CD4-positive, alpha-beta T cell treated with Interleukin-2 at 100 ng/mL for 4 hours (primary cell): ENCODE results near the gene GOLGA6L26.
"Not testable (repeated sequence)": the region's sequence is repeated elsewhere in the genome, so short reads cannot be mapped to it uniquely, and the experiment has no call there.

ENCODE experiments used
- DNase-seq: peaks from one replicate; pipeline ENCODE4 v3.0.0-alpha.2; 2020; ENCODE audit warnings: low spot score

GOLGA6L26 gene

DNA sequence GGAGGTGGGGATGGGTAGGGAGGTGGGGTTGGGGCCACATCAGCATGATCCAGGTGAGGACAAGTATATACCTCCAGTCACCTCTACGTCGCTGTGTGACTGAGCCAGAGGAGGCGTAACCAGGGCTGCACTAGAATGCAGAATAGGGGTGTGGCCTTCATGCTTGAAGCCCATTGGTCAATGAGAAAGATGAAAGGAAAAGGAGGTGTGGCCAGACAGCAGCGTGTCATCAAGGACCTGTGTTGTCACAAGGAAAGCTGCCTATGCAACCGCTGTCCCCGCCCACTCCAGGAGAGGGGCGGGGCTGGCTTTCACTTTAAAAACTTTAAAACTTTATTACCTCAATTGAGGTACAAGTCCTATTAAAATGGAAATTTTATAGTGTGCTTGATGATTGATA lies at the start of gene GOLGA6L26:
TSS of gene GOLGA6L26 (minus strand) at position 101 of the 400 bp plus-strand sequence. CDS start at position 40, 61 bp downstream.
- DNase-seq, result not testable (repeated sequence)

GRCh38 chr15:23381192-23381591 lies 47.2 kb upstream of the GOLGA6L26 start:
- not testable (repeated sequence) for DNase-seq

DNA sequence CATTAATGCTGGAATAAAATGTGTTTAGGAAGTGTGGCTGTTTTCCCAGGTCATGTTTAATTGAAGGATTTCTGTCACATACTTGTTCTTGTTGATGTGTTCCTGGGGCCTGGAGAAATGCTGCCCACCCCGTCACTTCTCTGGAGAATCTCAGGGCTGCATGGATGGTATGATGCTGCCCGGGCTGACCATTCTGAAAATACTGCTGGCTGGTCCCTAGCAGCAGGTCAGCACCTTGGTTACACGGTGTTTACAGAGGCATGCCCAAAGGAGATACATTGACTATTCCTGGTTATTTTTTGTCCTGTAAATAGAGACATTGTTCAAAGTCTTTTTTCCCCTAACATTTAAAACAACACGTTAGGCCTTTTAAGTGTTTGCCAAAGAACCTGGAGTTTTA lies 46.7 kb upstream of the GOLGA6L26 start:
- not testable (repeated sequence) for DNase-seq

DNA sequence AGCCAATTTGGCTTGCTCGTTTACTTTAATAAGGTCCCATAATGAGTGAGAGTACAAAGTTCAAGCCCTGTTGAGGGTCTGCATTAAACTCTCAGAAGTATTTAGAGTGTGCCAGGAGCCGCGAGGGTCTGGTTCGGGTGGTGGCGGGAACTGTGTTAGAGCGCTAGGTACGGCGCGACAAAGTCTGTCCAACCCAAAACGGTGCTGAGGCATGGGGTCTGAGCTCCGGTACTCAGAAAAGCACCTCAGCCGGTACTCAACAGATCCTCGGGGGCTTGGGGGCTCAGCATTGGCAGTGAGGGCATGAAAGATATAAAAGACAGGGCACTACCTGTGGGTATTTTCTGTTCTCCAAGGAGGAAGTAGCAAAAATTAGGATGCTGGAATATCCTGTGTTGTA lies 45.0 kb upstream of the GOLGA6L26 start:
- DNase-seq, result not testable (repeated sequence)

GRCh38 chr15:23374226-23374625 lies 40.2 kb upstream of the GOLGA6L26 start:
- DNase-seq, result not testable (repeated sequence)

DNA sequence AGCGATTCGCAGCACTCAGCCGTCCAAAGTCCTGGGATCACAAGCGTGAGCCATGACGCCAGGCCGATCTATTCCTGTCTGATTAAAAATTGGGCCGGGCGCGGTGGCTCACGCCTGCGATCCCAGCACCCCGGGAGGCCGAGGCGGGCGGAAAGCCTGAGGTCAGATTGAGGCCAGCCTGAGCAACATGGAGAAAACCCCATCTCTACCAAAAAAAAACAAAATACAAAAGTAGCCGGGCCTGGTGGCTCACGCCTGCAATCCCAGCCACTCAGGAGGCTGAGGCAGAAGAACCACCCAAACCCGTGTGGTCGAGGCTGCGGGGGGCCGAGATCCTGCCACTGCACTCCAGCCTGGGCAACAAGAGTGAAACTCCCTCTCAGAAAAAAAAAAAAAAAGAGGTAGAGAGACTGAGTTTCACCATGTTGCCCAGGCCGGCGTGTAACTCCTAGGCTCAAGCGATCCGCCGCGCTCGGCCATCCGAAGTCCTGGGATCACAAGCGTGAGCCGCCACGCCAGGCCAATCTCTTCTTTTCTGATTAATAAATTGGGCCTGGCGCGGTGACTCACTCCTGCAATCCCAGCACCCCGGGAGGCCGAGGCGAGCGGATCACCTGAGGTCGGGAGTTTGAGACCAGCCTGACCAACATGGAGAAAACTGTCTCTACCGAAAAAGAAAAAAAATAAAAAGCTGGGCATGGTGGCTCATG lies 39.0 kb upstream of the GOLGA6L26 start:
- not testable (repeated sequence) for DNase-seq

DNA sequence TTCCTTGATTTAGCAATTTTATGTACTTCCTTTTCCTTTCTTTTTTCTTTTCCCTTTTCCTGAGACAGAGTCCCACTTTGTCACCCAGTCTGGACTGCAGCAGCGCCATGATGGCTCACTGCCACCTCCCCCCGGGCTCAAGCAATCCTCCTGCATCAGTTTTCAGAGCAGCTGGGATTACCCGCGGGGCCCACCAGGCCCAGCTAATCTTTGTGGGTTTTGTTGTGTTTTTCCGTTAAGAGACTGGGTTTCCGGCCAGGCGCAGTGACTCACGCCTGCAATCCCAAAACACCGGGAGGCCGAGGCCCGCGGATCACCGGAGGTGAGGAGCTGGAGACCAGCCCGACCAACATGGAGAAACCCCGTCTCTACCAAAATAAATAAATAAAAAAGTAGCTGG lies 38.3 kb upstream of the GOLGA6L26 start:
- no peak for DNase-seq

GRCh38 chr15:23371868-23372267 lies 37.9 kb upstream of the GOLGA6L26 start:
- DNase-seq, result not testable (repeated sequence)

- DNase-seq, result not testable (repeated sequence)
Measured at GRCh38 chr15:23371134-23371533, 37.1 kb upstream of the GOLGA6L26 start.

GRCh38 chr15:23370578-23370977 lies 36.6 kb upstream of the GOLGA6L26 start:
- no peak for DNase-seq

DNA sequence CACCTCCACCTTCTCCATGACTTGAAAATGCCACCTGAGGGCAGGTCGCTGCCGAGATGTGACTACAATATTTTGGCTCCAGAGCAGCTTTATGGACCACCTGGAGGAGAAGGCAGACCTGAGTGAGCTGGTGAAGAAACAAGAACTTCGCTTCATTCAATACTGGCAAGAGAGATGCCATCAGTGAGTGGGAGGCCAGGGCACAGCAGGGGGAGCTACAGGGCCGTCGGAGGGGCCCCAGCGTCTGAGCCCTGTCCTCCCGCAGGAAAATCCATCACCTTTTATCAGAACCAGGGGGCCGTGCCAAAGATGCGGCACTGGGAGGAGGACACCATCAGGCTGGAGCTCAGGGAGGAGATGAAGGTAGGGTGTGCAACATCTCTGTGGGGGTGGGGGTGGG lies 30.3 kb upstream of the GOLGA6L26 start:
- DNase-seq, result not testable (repeated sequence)

GRCh38 chr15:23362622-23363021 lies 28.6 kb upstream of the GOLGA6L26 start:
- not testable (repeated sequence) for DNase-seq

DNA sequence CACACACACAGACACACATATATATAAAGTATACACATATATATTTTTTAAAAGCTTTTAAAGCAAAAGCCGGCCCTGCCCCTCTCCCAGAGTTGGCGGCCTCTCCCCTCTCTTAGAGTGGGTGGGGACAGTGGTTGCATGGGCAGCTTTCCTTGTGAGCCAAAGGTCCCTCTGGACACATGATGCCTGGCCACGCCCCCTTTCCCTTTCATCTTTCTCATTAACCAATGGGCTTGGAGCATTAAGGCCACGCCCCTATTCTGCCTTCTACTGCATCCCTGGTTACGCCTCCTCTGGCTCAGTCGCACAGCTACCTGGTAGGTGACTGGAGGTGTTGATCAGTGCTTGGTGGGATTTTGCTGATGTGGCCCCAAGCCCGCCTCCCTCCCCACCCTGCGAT lies 20.5 kb upstream of the GOLGA6L26 start, which contains the start of gene GOLGA8S:
TSS of gene GOLGA8S (plus strand) at position 301 of the 400 bp plus-strand sequence. CDS start at position 363, 62 bp downstream.
- DNase-seq, result not testable (repeated sequence)

- DNase-seq, result not testable (repeated sequence)
Measured at GRCh38 chr15:23311233-23311632, 22.8 kb downstream of the GOLGA6L26 start.

GRCh38 chr15:23305921-23306320 lies 28.1 kb downstream of the GOLGA6L26 start:
- DNase-seq, result not testable (repeated sequence)

- not testable (repeated sequence) for DNase-seq
Measured at GRCh38 chr15:23304805-23305204, 29.2 kb downstream of the GOLGA6L26 start.

DNA sequence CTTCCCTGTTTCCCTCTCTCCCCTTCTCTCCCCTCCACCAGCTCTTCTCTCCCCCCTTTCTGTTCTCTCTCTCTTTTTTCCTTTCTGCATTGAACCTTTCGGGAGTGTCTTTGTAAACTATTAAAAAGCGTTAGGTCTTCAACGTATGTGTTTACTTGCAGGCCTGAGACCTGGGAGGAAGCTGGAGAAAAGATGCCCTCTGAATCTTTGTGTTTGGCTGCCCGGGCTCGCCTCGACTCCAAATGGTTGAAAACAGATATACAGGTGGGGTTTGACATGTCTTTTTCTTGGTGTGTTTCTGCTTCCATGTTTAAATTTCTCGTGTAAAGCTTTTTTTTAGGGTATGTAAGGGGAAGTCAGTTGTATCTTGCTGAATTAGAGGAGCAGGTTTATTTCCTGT lies 29.7 kb downstream of the GOLGA6L26 start:
- not testable (repeated sequence) for DNase-seq

DNA sequence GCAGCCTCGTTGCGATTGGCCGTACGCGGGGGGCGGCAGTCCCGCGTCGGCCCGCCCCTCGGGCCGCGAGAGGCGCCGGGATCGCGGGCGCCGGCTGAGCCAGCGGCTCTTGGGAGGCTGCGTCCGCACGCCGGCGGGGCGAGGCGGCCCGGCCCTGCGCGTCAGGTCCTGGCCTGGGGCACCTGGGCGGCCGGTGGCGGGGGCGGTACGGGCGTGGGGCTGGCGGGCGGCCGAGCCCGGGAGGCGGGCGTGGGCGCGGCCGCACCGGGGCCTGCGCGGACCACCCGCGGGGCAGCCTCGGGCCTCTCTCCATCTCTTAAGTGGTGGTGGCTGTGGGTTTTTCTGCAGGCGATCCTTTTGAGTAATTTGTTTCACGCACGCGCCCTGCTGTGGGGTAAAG lies 30.3 kb downstream of the GOLGA6L26 start:
- peak; percentile 20 for DNase-seq

DNA sequence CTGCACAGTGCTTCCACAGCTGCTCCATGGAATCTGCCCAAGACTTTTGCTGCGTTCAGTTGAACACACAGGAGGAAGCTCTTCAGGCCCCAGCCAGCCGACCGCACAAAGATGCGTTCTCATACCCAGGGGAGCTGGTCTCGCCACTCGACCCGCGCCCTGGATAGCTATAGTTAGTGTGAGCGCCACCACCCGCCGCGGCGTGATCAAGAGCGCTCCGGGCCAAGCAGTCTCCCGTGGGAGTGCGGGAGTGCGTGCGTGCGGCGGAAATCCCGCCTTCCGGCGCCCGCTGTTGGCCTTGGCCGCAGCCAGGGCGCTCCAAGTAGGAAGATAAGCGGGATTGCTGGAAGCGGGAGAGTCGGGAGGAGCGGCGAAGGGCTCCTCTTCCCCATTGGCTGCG lies 30.8 kb downstream of the GOLGA6L26 start:
- DNase-seq, result not testable (repeated sequence)
